ENCODE measurements around the gene CLIC6.
A peak's percentile ranks its signal among the peaks of the same experiment; 100 is the strongest.

Gene CLIC6

GRCh38 chr21:34653522-34653921, 15.3 kb upstream of the CLIC6 start (continued):
- no peak for TF ChIP-seq WT1 (tag by site-specific recombination; IDR thresholded peaks at IDR 0.05)
- TF ChIP-seq PRDM2 (tag by site-specific recombination; IDR thresholded peaks at IDR 0.05; ENCODE audit: borderline replicate concordance): no peak
- TF ChIP-seq ZNF157 (tag by site-specific recombination; IDR thresholded peaks at IDR 0.05): no peak

DNA sequence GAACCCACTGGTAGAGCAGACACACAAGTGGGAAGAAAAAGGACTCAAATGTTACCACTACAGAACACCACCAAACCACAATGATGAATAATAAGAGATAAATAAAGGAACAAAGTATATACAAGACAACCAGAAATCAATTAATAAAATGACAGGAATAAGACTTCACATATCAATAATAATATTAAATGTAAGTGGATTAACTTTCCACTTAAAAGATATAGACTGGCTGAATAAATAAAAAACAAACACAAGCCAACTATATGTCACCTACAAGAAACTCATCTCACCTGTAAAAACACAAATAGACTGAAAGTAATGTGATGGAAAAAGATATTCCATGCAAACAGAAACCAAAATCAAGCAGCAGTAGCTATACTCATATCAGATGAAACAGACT, 6.9 kb upstream of the CLIC6 start:
- Histone ChIP-seq H3K27ac (ENCODE audit: extremely low read depth, low read depth, low read length) (no peak overlapping the region), H3K4me3 (ENCODE audit: low read depth, low read length) (no peak overlapping the region), H3K9me3 (ENCODE audit: control insufficient read depth, insufficient read depth, low read depth, low read length) (no peaks in the 10 kb centered on the region), H3K4me1 (ENCODE audit: control insufficient read depth, insufficient read depth, low read length) (no peaks in the 10 kb centered on the region), H3K36me3 (ENCODE audit: control insufficient read depth in 2 of 2, insufficient read depth in 1 of 2, low read length in 2 of 2) (no peaks in the 10 kb centered on the region)
- CTCF ChIA-PET: interaction anchor here (1.4 kb wide), 1 partner anchor 13 kb away, joined by 4 read pairs; no protein-coding TSS in a partner anchor
- POLR2A ChIA-PET: no interaction called here
- TF ChIP-seq TRIM28 (IDR thresholded peaks at IDR 0.05; ENCODE audit: borderline replicate concordance, low read length) (no peak), SETDB1 (IDR thresholded peaks at IDR 0.05; ENCODE audit: insufficient read length, low read length) (peak; percentile 37), SALL2 (tag by site-specific recombination; IDR thresholded peaks at IDR 0.05; ENCODE audit: borderline replicate concordance) (no peak)

DNA sequence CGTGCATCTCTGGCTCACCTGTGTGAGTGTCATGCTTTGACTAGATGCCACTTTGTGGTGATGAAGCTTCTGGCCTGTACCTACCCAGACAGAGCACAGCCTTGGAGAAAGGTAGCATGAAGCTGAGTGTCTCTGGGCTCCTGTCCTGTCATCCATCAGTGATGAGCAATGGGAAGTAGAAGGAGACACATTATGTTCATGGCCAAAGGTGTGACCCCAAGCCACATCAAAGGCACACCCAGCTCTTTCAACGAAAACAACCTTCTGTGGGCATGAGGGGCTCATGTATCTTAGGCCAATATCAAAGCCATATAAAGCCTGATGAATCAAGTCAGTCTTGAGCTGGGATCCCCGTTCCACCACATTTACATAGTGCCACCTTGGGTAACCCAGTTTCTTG, 1.0 kb upstream of the CLIC6 start:
- POLR2A ChIA-PET: no interaction called here

DNA sequence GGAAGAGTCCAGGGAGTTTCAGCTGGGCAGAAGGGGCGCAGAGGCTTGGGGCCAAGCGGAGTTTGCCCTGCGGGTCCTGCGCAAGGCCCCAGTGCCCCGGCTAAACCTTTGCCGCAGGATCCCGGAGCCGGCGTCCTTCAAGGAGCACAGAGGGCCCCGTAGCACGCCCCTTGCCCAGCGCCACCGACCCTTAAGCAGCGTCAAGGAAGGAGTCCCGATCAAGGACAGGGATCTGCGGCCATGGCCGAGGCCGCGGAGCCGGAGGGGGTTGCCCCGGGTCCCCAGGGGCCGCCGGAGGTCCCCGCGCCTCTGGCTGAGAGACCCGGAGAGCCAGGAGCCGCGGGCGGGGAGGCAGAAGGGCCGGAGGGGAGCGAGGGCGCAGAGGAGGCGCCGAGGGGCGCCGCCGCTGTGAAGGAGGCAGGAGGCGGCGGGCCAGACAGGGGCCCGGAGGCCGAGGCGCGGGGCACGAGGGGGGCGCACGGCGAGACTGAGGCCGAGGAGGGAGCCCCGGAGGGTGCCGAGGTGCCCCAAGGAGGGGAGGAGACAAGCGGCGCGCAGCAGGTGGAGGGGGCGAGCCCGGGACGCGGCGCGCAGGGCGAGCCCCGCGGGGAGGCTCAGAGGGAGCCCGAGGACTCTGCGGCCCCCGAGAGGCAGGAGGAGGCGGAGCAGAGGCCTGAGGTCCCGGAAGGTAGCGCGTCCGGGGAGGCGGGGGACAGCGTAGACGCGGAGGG, 520 bp downstream of the CLIC6 start:
- Histone ChIP-seq H3K4me1 (ENCODE audit: control insufficient read depth, insufficient read depth, low read length) (no peaks in the 10 kb centered on the region), H3K36me3 (ENCODE audit: control insufficient read depth in 2 of 2, insufficient read depth in 1 of 2, low read length in 2 of 2) (no peaks in the 10 kb centered on the region), H3K9me3 (ENCODE audit: control insufficient read depth, insufficient read depth, low read depth, low read length) (no peaks in the 10 kb centered on the region), H3K4me3 (ENCODE audit: low read depth, low read length) (no peak overlapping the region), H3K27ac (ENCODE audit: extremely low read depth, low read depth, low read length) (no peak overlapping the region)
- ChIA-PET CTCF (no interaction called here), POLR2A (no interaction called here)
- no peak for TF ChIP-seq WT1 (tag by site-specific recombination; IDR thresholded peaks at IDR 0.05)
- TF ChIP-seq ZBTB11 (tag by site-specific recombination; conservative IDR thresholded peaks at IDR 0.05; ENCODE audit: low read depth): no peak
- TF ChIP-seq IKZF3 (tag by site-specific recombination; IDR thresholded peaks at IDR 0.05): no peak
- no peak for TF ChIP-seq ZNF121 (tag by site-specific recombination; IDR thresholded peaks at IDR 0.05)
- no peak for TF ChIP-seq ZNF335 (tag by site-specific recombination; conservative IDR thresholded peaks at IDR 0.05)
- no peak for TF ChIP-seq ZNF423 (tag by site-specific recombination; IDR thresholded peaks at IDR 0.05)
- no peak for TF ChIP-seq ZNF701 (tag by site-specific recombination; IDR thresholded peaks at IDR 0.05)
- TF ChIP-seq ZBTB26 (tag by site-specific recombination; optimal IDR thresholded peaks at IDR 0.05): no peak
- no peak for TF ChIP-seq ZNF280D (tag by site-specific recombination; IDR thresholded peaks at IDR 0.05)

More for the DNA sequence above, 1.0 kb upstream of the CLIC6 start:
- Histone ChIP-seq H3K4me3 (ENCODE audit: low read depth, low read length) (no peak overlapping the region), H3K4me1 (ENCODE audit: control insufficient read depth, insufficient read depth, low read length) (no peaks in the 10 kb centered on the region), H3K27ac (ENCODE audit: extremely low read depth, low read depth, low read length) (no peak overlapping the region), H3K9me3 (ENCODE audit: control insufficient read depth, insufficient read depth, low read depth, low read length) (no peaks in the 10 kb centered on the region), H3K36me3 (ENCODE audit: control insufficient read depth in 2 of 2, insufficient read depth in 1 of 2, low read length in 2 of 2) (no peaks in the 10 kb centered on the region)
- TF ChIP-seq ZNF558 (tag by site-specific recombination; IDR thresholded peaks at IDR 0.05): no peak
- CTCF ChIA-PET: interaction anchor here (0.6 to 1.1 kb wide), 3 partner anchors 65 to 1238 kb away, joined by 3 to 4 read pairs (median 3); no protein-coding TSS in a partner anchor

All from HEK293 (cell line).